Ishikawa (cell line): ENCODE results near the gene ZNF414.

Experiments
- CEBPB ChIP-seq: IDR thresholded peaks from 2 replicates; pipeline ENCODE4 v1.6.1; 2012
- CREB1 ChIP-seq: IDR thresholded peaks from 2 replicates; pipeline ENCODE4 v1.6.1; 2012; ENCODE audit warnings: low read depth
- EGR1 ChIP-seq: IDR thresholded peaks from 2 replicates; pipeline ENCODE4 v1.6.1; 2012
- EP300 ChIP-seq: IDR thresholded peaks from 2 replicates; pipeline ENCODE4 v1.6.1; 2012; ENCODE audit warnings: borderline replicate concordance
- FOXM1 ChIP-seq: IDR thresholded peaks from 2 replicates; pipeline ENCODE4 v1.6.1; 2012; ENCODE audit warnings: low read depth, borderline replicate concordance
- RAD21 ChIP-seq: IDR thresholded peaks from 2 replicates; pipeline ENCODE4 v1.6.1; 2012; ENCODE audit warnings: low read depth
- TAF1 ChIP-seq: IDR thresholded peaks from 2 replicates; pipeline ENCODE4 v1.6.1; 2012; ENCODE audit warnings: low read depth, mild to moderate bottlenecking
- TCF12 ChIP-seq: IDR thresholded peaks from 2 replicates; pipeline ENCODE4 v1.6.1; 2012; ENCODE audit warnings: low read depth
- TEAD4 ChIP-seq: IDR thresholded peaks from 2 replicates; pipeline ENCODE4 v1.6.1; 2012
- YY1 ChIP-seq: IDR thresholded peaks from 2 replicates; pipeline ENCODE4 v1.6.1; 2012; ENCODE audit warnings: low read depth
- ZBTB7A ChIP-seq: IDR thresholded peaks from 2 replicates; pipeline ENCODE4 v1.6.1; 2012; ENCODE audit warnings: low read depth
- TF ChIP-seq, protein P1 (sequence below): IDR thresholded peaks from 2 replicates; pipeline ENCODE4 v1.6.1; 2012; ENCODE audit warnings: low read depth, mild to moderate bottlenecking
- TF ChIP-seq, protein P2 (sequence below): IDR thresholded peaks from 2 replicates; pipeline ENCODE4 v1.6.1; 2012
- TF ChIP-seq, protein P3 (sequence below): IDR thresholded peaks from 2 replicates; pipeline ENCODE4 v1.6.1; 2012

DNA sequence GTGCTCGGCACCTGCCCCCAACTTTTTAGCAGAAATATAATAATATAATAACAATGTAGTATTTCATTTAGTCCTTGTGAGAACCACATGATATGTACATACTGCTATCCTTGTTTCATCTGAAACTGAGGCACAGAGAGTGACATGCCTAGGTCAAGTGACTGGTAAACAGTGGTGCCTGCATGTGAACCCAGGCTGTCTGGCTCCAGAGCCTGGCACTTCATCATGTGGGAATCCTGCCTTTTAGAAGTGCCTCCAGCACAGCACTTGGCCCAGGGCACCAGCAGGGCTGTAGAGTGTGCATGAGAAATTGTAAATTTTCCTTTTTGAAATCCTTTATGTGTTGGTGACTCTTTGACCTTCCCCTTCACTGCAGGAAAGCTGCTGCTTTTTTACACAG lies 39.0 kb downstream of the ZNF414 start:
- TF ChIP-seq CREB1 (no peak), EP300 (no peak), TCF12 (no peak), ZBTB7A (no peak), FOXM1 (no peak), TEAD4 (no peak), YY1 (no peak), TAF1 (no peak), EGR1 (no peak), RAD21 (no peak), CEBPB (no peak)
- TF ChIP-seq, protein P1, sequence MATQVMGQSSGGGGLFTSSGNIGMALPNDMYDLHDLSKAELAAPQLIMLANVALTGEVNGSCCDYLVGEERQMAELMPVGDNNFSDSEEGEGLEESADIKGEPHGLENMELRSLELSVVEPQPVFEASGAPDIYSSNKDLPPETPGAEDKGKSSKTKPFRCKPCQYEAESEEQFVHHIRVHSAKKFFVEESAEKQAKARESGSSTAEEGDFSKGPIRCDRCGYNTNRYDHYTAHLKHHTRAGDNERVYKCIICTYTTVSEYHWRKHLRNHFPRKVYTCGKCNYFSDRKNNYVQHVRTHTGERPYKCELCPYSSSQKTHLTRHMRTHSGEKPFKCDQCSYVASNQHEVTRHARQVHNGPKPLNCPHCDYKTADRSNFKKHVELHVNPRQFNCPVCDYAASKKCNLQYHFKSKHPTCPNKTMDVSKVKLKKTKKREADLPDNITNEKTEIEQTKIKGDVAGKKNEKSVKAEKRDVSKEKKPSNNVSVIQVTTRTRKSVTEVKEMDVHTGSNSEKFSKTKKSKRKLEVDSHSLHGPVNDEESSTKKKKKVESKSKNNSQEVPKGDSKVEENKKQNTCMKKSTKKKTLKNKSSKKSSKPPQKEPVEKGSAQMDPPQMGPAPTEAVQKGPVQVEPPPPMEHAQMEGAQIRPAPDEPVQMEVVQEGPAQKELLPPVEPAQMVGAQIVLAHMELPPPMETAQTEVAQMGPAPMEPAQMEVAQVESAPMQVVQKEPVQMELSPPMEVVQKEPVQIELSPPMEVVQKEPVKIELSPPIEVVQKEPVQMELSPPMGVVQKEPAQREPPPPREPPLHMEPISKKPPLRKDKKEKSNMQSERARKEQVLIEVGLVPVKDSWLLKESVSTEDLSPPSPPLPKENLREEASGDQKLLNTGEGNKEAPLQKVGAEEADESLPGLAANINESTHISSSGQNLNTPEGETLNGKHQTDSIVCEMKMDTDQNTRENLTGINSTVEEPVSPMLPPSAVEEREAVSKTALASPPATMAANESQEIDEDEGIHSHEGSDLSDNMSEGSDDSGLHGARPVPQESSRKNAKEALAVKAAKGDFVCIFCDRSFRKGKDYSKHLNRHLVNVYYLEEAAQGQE: no peak
- TF ChIP-seq, protein P2, sequence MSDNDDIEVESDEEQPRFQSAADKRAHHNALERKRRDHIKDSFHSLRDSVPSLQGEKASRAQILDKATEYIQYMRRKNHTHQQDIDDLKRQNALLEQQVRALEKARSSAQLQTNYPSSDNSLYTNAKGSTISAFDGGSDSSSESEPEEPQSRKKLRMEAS: no peak
- TF ChIP-seq, protein P3, sequence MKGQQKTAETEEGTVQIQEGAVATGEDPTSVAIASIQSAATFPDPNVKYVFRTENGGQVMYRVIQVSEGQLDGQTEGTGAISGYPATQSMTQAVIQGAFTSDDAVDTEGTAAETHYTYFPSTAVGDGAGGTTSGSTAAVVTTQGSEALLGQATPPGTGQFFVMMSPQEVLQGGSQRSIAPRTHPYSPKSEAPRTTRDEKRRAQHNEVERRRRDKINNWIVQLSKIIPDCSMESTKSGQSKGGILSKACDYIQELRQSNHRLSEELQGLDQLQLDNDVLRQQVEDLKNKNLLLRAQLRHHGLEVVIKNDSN: no peak
